ENCODE results near the gene FMN1. TPM values are rescaled to one million over a fixed set of nuclear protein-coding genes. Genes with fewer than 3 reads are reported as not detected.
"Not testable (repeated sequence)": the region's sequence is repeated elsewhere in the genome, so short reads cannot be mapped to it uniquely, and the experiment has no call there.

FMN1 gene
- polyA plus RNA-seq, 2 of the 4 experiments (the other 2 are of a cell fraction): 0.53 to 2.2 TPM

DNA sequence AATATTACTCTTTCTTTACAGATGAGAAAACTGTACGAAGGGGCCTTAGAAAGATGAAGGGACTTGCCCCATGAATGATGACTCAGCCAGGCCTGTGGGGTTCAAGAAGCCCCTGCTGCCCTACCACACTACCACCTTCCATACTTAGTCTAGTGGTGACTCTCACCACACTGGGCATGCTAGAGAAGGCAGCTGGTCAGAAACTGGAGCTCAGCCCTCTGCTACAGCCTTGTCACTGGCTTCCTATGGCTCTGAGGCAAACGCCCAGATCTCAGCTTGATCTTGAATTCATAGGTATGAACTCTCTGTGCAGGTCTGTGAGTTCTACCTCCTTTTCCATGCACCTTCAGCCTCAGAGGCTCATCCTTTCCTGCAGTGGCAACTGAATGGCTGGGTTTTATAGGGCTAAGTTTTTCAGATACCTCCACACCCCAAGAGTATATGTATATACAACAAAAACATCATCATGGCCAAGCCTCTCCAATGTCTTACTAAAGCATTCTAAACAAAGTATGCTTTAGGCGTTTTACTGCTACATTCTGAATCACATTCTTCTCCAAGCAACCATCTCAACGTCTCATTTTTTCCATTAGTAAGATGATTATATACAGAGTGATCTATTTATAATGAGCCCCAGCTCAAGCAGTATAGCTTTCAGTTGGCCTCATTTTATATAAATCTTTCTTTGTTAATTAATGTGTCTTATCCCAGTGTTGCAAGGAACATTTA lies 242.6 kb downstream of the FMN1 start:
- Histone ChIP-seq H3K4me2 (no peak overlapping the region), H3K4me1 (0 out of 3 replicates have a peak, but pooled peaks cover 12% of the 10 kb centered on the region), H3K4me3 (no peak overlapping the region), H3K27ac (0 out of 6 replicates have a peak overlapping the region, but pooled peaks of 1 of the 2 experiments have one; percentile 9), H3K9me3 (no peaks in the 10 kb centered on the region)
- no peak for DNase-seq (ENCODE audit: low read depth in 1 of 2, low spot score in 1 of 2)
- TF ChIP-seq, protein P1, sequence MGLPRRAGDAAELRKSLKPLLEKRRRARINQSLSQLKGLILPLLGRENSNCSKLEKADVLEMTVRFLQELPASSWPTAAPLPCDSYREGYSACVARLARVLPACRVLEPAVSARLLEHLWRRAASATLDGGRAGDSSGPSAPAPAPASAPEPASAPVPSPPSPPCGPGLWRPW (IDR thresholded peaks at IDR 0.05): no peak
- TF ChIP-seq TFCP2L1 (CRISPR knock-in tag; IDR thresholded peaks at IDR 0.05) (no peak), RNF2 (IDR thresholded peaks at IDR 0.05; ENCODE audit: borderline replicate concordance, low read depth) (no peak), TP53 (CRISPR knock-in tag; IDR thresholded peaks at IDR 0.05) (no peak), MAFK (IDR thresholded peaks at IDR 0.05; ENCODE audit: partially characterized antibody) (no peak), CHD2 (IDR thresholded peaks at IDR 0.05; ENCODE audit: low read length, partially characterized antibody) (no peak), HOXB5 (CRISPR knock-in tag; IDR thresholded peaks at IDR 0.05) (no peak), CBX8 (IDR thresholded peaks at IDR 0.05) (no peak), JUNB (IDR thresholded peaks at IDR 0.05) (no peak), KDM1A (IDR thresholded peaks at IDR 0.05; ENCODE audit: low read depth) (no peak), SMC3 (IDR thresholded peaks at IDR 0.05) (no peak), ESRRA (IDR thresholded peaks at IDR 0.05; ENCODE audit: borderline replicate concordance, low read length) (no peak), FOXS1 (CRISPR knock-in tag; IDR thresholded peaks at IDR 0.05) (no peak)
- ChIA-PET CTCF (interaction anchor here (1.0 to 8.5 kb wide), 7 partner anchors 10 to 301 kb away, joined by 3 to 90 read pairs (median 6); no protein-coding TSS in a partner anchor), POLR2A (no interaction called here)
- 68% methylated on average over 4 of the region's 4 CpGs for WGBS (ENCODE audit: missing lambda C conversion rate)
- ATAC-seq: no peak; a peak in 1 of 6 replicates
- FAIRE-seq: peak; percentile 43

DNA sequence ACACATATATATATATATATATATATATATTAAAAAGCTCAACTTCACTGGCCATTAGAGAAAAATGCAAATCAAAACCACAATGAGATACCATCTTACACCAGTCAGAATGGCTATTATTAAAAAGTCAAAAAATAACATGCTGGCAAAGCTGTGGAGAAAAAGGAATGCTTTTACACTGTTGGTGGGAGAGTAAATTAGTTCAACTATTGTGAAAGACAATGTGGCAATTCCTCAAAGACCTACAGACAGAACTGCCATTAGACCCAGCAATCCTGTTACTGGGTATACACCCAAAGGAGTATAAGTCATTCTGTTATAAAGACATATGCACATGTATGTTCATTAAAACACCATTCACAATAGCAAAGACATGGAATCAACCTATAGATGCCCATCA lies 244.5 kb downstream of the FMN1 start:
- FAIRE-seq, POLR2A ChIA-PET: not testable (repeated sequence)
- CTCF ChIA-PET: interaction anchor here (0.6 to 3.1 kb wide), 4 partner anchors 95 to 852 kb away, joined by 3 to 12 read pairs (median 4); no protein-coding TSS in a partner anchor

DNA sequence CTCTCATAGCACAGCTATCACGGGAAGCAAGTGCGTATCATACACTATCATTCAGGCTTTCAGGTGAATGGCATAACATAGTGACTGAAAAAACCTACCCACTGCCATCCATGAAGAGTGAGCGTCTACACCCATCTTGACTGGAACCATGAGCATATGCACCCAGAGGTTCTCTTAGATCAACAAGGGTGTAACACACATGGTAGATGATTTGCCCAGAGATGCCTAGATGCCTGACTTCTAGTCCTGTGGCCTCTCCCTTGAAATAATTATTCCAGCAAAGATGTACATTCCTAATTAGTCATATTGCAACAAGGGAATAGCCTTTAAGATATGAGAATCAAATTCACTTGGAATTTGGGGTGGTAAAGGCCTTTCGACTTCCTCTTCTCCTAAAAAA lies 248.3 kb downstream of the FMN1 start:
- ChIA-PET CTCF (interaction anchor here (1.2 to 2.7 kb wide), 5 partner anchors 10 to 284 kb away, joined by 3 to 12 read pairs (median 9); no protein-coding TSS in a partner anchor), POLR2A (no interaction called here)
- H3K27ac ChIP-seq: no peak overlapping the region
- H3K4me1 ChIP-seq: no peaks in the 10 kb centered on the region
- H3K4me3 ChIP-seq: no peak overlapping the region
- no peak for ATAC-seq
- no peaks in the 10 kb centered on the region for H3K9me3 ChIP-seq
- no peak overlapping the region for H3K4me2 ChIP-seq
- TF ChIP-seq, protein P2, sequence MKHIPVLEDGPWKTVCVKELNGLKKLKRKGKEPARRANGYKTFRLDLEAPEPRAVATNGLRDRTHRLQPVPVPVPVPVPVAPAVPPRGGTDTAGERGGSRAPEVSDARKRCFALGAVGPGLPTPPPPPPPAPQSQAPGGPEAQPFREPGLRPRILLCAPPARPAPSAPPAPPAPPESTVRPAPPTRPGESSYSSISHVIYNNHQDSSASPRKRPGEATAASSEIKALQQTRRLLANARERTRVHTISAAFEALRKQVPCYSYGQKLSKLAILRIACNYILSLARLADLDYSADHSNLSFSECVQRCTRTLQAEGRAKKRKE (CRISPR knock-in tag; IDR thresholded peaks at IDR 0.05; ENCODE audit: low read depth): no peak
- no peak for TF ChIP-seq RNF2 (IDR thresholded peaks at IDR 0.05; ENCODE audit: borderline replicate concordance, low read depth)
- no peak for TF ChIP-seq JUN (IDR thresholded peaks at IDR 0.05)
- TF ChIP-seq RCOR1 (IDR thresholded peaks at IDR 0.05; ENCODE audit: low read depth, low read length): no peak
- no peak for TF ChIP-seq TFCP2L1 (CRISPR knock-in tag; IDR thresholded peaks at IDR 0.05)
- no peak for TF ChIP-seq FOSB (CRISPR knock-in tag; IDR thresholded peaks at IDR 0.05)
- TF ChIP-seq KDM5A (IDR thresholded peaks at IDR 0.05): no peak
- 91% methylated on average over 4 of the region's 4 CpGs for WGBS (ENCODE audit: missing lambda C conversion rate)
- FAIRE-seq: peak; percentile 78
- DNase-seq (ENCODE audit: low read depth in 1 of 2, low spot score in 1 of 2): no peak

More for the DNA sequence above, 244.5 kb downstream of the FMN1 start:
- not testable (repeated sequence) for ATAC-seq; H3K4me3 ChIP-seq; H3K4me2 ChIP-seq; DNase-seq (ENCODE audit: low read depth in 1 of 2, low spot score in 1 of 2); H3K4me1 ChIP-seq; H3K27ac ChIP-seq; H3K9me3 ChIP-seq

DNA sequence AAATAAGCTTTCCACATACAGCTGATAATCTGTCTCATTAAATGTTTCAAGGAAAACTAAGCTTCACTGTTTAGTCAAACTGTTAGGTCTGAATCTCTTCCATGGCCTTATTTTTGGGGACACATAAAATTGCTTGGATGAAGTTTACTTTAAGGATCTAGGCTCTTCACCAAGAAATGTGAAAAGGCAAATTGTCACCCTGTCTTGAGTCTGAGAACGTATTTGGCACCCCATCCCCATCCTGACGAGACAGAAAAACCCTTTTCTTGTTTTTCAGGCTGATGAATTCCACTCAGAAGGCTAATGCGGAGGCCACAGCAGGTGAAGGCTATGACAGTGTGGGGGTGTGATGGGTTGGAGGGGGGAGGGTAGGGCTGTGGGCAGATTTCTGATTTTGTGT lies 250.1 kb downstream of the FMN1 start:
- WGBS (ENCODE audit: missing lambda C conversion rate): 86% methylated on average over 3 of the region's 3 CpGs
- FAIRE-seq: peak; percentile 54
- Histone ChIP-seq H3K4me1 (no peaks in the 10 kb centered on the region), H3K4me2 (no peak overlapping the region), H3K4me3 (no peak overlapping the region), H3K27ac (no peak overlapping the region), H3K9me3 (no peaks in the 10 kb centered on the region)
- ChIA-PET POLR2A (no interaction called here), CTCF (interaction anchor here (1.2 to 2.2 kb wide), 5 partner anchors 9 to 295 kb away, joined by 3 to 12 read pairs (median 4); no protein-coding TSS in a partner anchor)
- no peak for ATAC-seq
- no peak for DNase-seq (ENCODE audit: low read depth in 1 of 2, low spot score in 1 of 2)
- TF ChIP-seq EP300 (IDR thresholded peaks at IDR 0.05): no peak
- TF ChIP-seq RARB (CRISPR knock-in tag; IDR thresholded peaks at IDR 0.05): no peak
- TF ChIP-seq HDAC2 (IDR thresholded peaks at IDR 0.05): no peak
- TF ChIP-seq, protein P2 (CRISPR knock-in tag; IDR thresholded peaks at IDR 0.05; ENCODE audit: low read depth): no peak
- TF ChIP-seq, protein P3, sequence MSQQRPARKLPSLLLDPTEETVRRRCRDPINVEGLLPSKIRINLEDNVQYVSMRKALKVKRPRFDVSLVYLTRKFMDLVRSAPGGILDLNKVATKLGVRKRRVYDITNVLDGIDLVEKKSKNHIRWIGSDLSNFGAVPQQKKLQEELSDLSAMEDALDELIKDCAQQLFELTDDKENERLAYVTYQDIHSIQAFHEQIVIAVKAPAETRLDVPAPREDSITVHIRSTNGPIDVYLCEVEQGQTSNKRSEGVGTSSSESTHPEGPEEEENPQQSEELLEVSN (IDR thresholded peaks at IDR 0.05; ENCODE audit: borderline replicate concordance, low read depth): no peak
- no peak for TF ChIP-seq ZC3H11A (IDR thresholded peaks at IDR 0.05)
- TF ChIP-seq RCOR1 (IDR thresholded peaks at IDR 0.05; ENCODE audit: low read depth, low read length): no peak
- no peak for TF ChIP-seq JUN (IDR thresholded peaks at IDR 0.05)
- TF ChIP-seq, protein P4, sequence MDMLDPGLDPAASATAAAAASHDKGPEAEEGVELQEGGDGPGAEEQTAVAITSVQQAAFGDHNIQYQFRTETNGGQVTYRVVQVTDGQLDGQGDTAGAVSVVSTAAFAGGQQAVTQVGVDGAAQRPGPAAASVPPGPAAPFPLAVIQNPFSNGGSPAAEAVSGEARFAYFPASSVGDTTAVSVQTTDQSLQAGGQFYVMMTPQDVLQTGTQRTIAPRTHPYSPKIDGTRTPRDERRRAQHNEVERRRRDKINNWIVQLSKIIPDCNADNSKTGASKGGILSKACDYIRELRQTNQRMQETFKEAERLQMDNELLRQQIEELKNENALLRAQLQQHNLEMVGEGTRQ (IDR thresholded peaks at IDR 0.05): no peak
- TF ChIP-seq, protein P1 (IDR thresholded peaks at IDR 0.05): no peak
- TF ChIP-seq EHMT2 (IDR thresholded peaks at IDR 0.05; ENCODE audit: low read depth): no peak
- no peak for TF ChIP-seq MAZ (IDR thresholded peaks at IDR 0.05; ENCODE audit: borderline replicate concordance, low read depth, low read length)
- no peak for TF ChIP-seq CBX2 (IDR thresholded peaks at IDR 0.05; ENCODE audit: borderline replicate concordance, low read depth)
- no peak for TF ChIP-seq TFCP2L1 (CRISPR knock-in tag; IDR thresholded peaks at IDR 0.05)

All from A549 (cell line).